ENCODE results near the gene KCNJ5.

The KCNJ5 gene

DNA sequence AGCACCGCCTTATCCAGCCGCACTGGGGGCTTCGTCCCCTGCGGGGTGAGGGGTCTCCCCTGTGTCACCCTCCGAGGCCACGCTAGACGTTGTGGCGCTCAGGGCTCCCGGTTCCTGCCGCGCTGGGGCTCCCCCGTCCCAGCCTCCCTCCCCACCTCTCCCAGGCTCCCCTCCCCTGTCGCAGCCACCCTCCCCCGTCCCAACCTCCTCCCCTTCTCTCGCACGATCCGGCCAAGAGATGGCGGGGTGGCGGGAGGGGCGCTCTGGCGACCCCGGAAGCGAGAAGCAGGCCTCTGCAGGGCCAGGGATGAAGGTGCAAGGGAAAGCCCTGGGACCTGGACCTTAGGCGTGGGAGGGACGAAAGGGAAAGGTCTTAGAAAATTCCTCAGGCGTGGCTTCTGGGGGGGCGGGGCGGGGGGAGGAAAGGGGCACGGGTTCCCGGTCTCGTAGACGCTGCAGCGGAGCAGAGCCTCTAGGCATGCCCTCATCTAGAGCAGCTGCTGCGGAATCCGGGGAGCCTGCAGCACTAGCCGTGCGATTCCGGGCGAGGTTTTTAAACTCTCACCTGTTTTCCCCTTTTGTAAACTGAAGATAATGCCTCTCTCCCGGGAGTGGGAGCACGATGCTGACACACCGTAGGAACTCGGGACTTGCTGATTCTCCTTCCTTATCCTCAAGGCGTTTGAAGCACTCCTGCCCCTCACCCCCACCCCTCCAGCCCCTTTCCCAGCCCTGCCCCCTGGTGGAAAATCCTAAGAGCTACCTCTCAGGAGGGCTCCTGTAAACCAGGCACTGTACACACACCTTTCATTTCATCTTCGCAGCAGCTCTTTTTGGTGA is 14.4 kb downstream of the KCNJ5 start:
- DNase-seq, result peak; percentile 56
- H3K27me3 Mint-ChIP-seq (ENCODE audit: low read depth, poor library complexity), result peaks cover 89% of the 10 kb centered on the region
- H3K4me3 Mint-ChIP-seq, result peak overlapping the region; percentile 76
- H3K4me1 Mint-ChIP-seq, result peaks cover 44% of the 10 kb centered on the region
- no peaks in the 10 kb centered on the region for H3K36me3 Mint-ChIP-seq (ENCODE audit: low read depth)
- TF ChIP-seq, protein P1, sequence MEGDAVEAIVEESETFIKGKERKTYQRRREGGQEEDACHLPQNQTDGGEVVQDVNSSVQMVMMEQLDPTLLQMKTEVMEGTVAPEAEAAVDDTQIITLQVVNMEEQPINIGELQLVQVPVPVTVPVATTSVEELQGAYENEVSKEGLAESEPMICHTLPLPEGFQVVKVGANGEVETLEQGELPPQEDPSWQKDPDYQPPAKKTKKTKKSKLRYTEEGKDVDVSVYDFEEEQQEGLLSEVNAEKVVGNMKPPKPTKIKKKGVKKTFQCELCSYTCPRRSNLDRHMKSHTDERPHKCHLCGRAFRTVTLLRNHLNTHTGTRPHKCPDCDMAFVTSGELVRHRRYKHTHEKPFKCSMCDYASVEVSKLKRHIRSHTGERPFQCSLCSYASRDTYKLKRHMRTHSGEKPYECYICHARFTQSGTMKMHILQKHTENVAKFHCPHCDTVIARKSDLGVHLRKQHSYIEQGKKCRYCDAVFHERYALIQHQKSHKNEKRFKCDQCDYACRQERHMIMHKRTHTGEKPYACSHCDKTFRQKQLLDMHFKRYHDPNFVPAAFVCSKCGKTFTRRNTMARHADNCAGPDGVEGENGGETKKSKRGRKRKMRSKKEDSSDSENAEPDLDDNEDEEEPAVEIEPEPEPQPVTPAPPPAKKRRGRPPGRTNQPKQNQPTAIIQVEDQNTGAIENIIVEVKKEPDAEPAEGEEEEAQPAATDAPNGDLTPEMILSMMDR (IDR thresholded peaks at IDR 0.05), result peak; percentile 23
- no peak overlapping the region for H3K27ac Mint-ChIP-seq
- H3K9me3 Mint-ChIP-seq, result peaks cover 8% of the 10 kb centered on the region

DNA sequence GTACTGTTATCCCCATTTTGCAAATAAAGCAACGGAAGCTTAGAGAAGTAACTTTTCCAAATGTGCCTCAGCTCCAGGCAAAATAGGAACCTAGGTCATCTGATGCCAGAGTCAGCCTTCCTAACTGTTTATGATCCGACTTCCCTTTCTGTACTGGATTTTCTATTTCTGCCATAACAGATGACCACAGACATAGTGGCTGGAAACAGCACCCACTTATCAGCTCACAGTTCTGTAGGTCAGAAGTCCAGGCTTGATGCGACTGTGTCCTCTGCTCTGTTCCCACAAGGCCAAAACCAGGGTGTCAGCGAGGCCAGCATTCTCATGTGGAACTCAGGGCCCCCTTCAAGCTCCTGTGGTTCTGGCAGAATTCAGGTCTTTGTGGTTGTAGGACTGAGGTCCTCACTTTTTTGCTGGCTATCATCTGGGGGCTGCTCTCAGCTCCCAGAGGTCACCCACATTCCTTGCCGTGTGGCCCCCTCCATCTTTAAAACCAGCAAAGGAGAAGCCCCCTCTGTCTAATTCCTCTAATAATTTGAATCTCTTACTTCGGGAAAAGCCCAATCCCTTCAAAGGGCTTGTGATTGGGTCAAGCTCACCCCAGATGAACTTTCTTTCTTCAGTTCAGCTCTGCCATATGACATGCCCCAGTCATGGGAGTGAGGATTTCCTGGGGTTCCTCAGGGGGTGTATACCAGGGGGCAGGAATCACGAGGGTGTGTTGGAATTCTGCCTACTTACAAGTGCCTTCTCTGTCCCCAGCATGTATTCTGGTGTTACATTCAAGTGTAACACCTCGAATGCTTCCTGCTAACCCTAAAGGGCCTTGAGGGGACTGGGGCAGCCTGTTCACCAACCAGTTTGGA is 15.3 kb downstream of the KCNJ5 start:
- Mint-ChIP-seq H3K4me1 (peaks cover 40% of the 10 kb centered on the region), H3K27ac (no peak overlapping the region), H3K27me3 (ENCODE audit: low read depth, poor library complexity) (peaks cover 81% of the 10 kb centered on the region), H3K9me3 (peaks cover 8% of the 10 kb centered on the region), H3K4me3 (peak overlapping the region; percentile 76), H3K36me3 (ENCODE audit: low read depth) (no peaks in the 10 kb centered on the region)
- no peak for DNase-seq
- TF ChIP-seq, protein P1 (IDR thresholded peaks at IDR 0.05), result no peak

DNA sequence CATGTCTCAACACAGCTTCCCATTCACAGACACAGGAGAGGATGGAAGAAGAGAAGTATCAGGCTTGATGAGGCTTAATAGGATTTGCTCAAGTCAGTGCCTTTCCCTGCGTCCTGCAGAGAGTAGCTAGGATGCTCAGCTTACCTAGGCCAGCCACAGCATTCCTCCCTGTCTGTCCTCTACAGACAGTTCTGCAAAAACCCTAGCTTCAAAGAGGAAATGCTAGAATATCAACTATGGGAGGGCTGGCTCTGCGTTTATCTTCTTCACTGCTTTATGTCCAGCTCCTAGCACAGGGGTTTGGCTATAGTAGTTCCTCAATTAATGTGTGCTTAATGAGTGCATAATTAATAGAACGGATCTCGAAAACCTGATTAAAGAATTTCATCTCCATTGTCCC is 16.4 kb downstream of the KCNJ5 start:
- Mint-ChIP-seq H3K4me3 (no peak overlapping the region), H3K9me3 (peaks cover 15% of the 10 kb centered on the region), H3K4me1 (peaks cover 29% of the 10 kb centered on the region), H3K27me3 (ENCODE audit: low read depth, poor library complexity) (peaks cover 70% of the 10 kb centered on the region), H3K36me3 (ENCODE audit: low read depth) (no peaks in the 10 kb centered on the region), H3K27ac (no peak overlapping the region)
- DNase-seq, result no peak
- TF ChIP-seq, protein P1 (IDR thresholded peaks at IDR 0.05), result no peak

DNA sequence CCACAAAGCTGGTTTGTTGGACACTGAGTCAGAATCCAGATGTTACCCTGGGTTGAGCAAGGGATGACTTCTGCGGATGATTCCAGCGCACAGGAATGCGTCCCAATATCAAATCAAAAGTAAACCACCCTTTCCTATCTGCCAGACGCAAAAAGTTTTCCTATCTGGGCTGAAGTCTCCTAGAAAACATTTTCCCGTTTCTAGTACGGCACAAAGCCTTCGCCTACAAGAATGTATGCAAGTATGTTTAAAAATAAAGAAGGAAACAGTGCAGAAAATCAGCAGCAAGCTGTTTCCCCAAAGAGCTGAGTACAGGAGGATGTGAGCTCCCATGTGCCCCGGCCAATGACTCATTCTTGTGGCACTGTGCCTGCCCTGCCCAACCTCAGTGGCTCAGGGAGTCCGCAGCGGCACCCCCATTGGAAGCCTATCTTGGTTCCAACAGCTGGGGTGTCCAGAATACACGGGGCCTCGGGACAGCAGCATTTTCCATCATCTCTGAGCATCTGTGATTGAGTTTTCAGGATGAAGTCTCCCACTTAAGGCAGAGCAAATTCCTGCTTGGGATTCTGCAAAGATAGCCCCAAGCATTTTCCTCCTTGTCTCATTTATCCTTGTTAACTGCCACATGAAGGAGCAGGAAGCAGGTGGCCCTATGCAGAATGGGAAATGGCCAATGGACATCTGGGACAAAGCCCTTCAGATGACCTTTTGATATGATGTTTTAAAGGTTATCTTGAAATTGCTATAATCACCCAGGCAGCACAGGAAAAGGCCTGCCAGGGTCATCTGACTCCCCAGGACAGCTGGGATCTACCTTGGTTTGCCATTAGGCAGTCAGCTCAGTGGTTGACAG is 17.5 kb downstream of the KCNJ5 start:
- DNase-seq, result no peak
- H3K9me3 Mint-ChIP-seq, result peaks cover 15% of the 10 kb centered on the region
- H3K4me1 Mint-ChIP-seq, result peaks cover 22% of the 10 kb centered on the region
- no peak overlapping the region for H3K27ac Mint-ChIP-seq
- H3K4me3 Mint-ChIP-seq, result no peak overlapping the region
- peaks cover 69% of the 10 kb centered on the region for H3K27me3 Mint-ChIP-seq (ENCODE audit: low read depth, poor library complexity)
- H3K36me3 Mint-ChIP-seq (ENCODE audit: low read depth), result no peaks in the 10 kb centered on the region
- TF ChIP-seq, protein P1 (IDR thresholded peaks at IDR 0.05), result no peak

DNA sequence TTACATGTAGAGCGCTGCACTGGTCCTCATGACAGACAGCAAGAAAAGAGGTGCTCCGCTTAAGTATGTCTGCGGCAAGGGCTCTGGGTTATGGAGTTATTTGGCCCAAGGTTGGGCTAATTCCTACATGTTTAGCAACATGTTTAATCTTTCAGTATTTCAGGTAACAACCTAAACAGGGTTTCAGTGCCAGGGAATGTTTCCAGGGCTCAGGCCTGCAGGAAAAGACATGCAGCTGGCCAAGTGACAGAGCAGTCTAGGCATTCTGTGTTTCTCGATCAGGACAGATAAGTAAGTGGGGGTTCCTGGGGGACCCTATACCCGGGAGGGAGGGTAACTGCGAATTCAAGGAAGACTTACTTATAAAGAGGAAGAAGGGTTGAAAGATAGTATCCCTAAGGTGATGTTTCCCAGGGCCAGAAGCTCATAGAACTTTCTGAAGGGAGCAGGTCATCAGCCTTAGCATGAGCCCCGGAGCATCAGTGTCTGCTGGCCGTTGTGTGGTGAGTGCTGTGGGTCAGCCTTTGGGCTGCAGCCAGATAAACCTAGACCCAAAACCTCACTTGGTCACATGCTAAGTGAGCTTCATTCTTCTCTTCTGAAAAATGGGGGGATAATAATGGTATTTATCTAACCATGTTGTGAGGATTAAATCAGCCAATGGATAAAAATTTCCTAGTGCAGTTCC is 18.4 kb downstream of the KCNJ5 start:
- TF ChIP-seq, protein P1 (IDR thresholded peaks at IDR 0.05), result no peak
- peaks cover 59% of the 10 kb centered on the region for H3K27me3 Mint-ChIP-seq (ENCODE audit: low read depth, poor library complexity)
- no peak overlapping the region for H3K4me3 Mint-ChIP-seq
- H3K27ac Mint-ChIP-seq, result no peak overlapping the region
- H3K4me1 Mint-ChIP-seq, result peaks cover 17% of the 10 kb centered on the region
- no peak for DNase-seq
- peaks cover 15% of the 10 kb centered on the region for H3K9me3 Mint-ChIP-seq
- no peaks in the 10 kb centered on the region for H3K36me3 Mint-ChIP-seq (ENCODE audit: low read depth)

Measured in nephron progenitor cell (in vitro differentiated cells).